Smooth muscle cell (in vitro differentiated cells): ENCODE data around the gene CTAG1B. TPM values are rescaled to one million over a fixed set of nuclear protein-coding genes. Genes with fewer than 3 reads are reported as not detected.
A peak's percentile ranks its signal among the peaks of the same experiment; 100 is the strongest.

Experiments
- DNase-seq: peaks from one replicate; lab custom pipeline; 2025; ENCODE audit not compliant: unreplicated experiment; lab: John Stamatoyannopoulos, UW
- H2AFZ ChIP-seq: fragments of 200-600 bp; sonication (generic); 2 replicates; pipeline ENCODE4 v1.6.0; 2016; ENCODE audit warnings: antibody characterized with exemption, low read depth, mild to moderate bottlenecking
- H3F3A ChIP-seq: fragments of 200-600 bp; sonication (generic); 2 replicates; pipeline ENCODE4 v1.6.0; 2017; ENCODE audit warnings: antibody characterized with exemption, low read depth
- H3K27ac ChIP-seq: fragments of 200-600 bp; sonication (generic); 2 replicates; pipeline ENCODE4 v1.5.1; 2016; ENCODE audit warnings: low read depth, mild to moderate bottlenecking
- H3K27me3 ChIP-seq: fragments of 200-600 bp; sonication (generic); 2 replicates; pipeline ENCODE4 v1.6.1; 2016; ENCODE audit warnings: low read depth, mild to moderate bottlenecking
- H3K36me3 ChIP-seq: fragments of 200-600 bp; sonication (generic); 2 replicates; pipeline ENCODE4 v1.5.1; 2016; ENCODE audit warnings: low read depth
- H3K4me1 ChIP-seq: fragments of 200-600 bp; sonication (generic); 2 replicates; pipeline ENCODE4 v1.5.1; 2016; ENCODE audit warnings: low read depth
- H3K4me2 ChIP-seq: fragments of 200-600 bp; sonication (generic); 2 replicates; pipeline ENCODE4 v1.6.0; 2016; ENCODE audit warnings: mild to moderate bottlenecking
- H3K4me3 ChIP-seq: fragments of 200-600 bp; sonication (generic); 2 replicates; pipeline ENCODE4 v1.5.1; 2016; ENCODE audit warnings: mild to moderate bottlenecking
- H3K79me2 ChIP-seq: fragments of 200-600 bp; sonication (generic); 2 replicates; pipeline ENCODE4 v1.6.0; 2016; ENCODE audit warnings: low read depth, mild to moderate bottlenecking
- H3K9ac ChIP-seq: fragments of 200-600 bp; sonication (generic); 2 replicates; pipeline ENCODE4 v1.6.0; 2016; ENCODE audit warnings: low read depth
- H3K9me3 ChIP-seq: fragments of 200-600 bp; sonication (generic); replicated peaks from 2 replicates; pipeline ENCODE4 v1.5.1; 2016; ENCODE audit warnings: low read depth
- H4K20me1 ChIP-seq: fragments of 200-600 bp; sonication (generic); 2 replicates; pipeline ENCODE4 v1.6.0; 2016; ENCODE audit warnings: low read depth
- CTCF ChIP-seq: fragments of 200-600 bp; sonication (generic); IDR thresholded peaks from 2 replicates; pipeline ENCODE4 v1.5.1; 2017; ENCODE audit warnings: borderline replicate concordance, mild to moderate bottlenecking, antibody characterized with exemption; ENCODE audit not compliant: insufficient read depth, poor library complexity, severe bottlenecking
- WGBS: methylation state at CpG from one replicate; pipeline ENCODE4 v1.1.7; 2016; ENCODE audit warnings: low lambda C conversion rate; 5-methylcytosine and 5-hydroxymethylcytosine counted together
- polyA plus RNA-seq: library from polyadenylated mRNA; unstranded; fragments of >200 nt; fragmentation: Nextera tagmentation; extraction: Ambion mirVana; gene quantifications from 2 replicates; pipeline ENCODE4 v1.2.1, GENCODE V29; 2016
- total RNA-seq: library from RNA; depleted of rRNA; stranded (reverse); fragments of >200 nt; gene quantifications from 2 replicates; pipeline ENCODE4 v1.2.3, GENCODE V29; 2014

Gene CTAG1B
- total and polyA plus RNA-seq, 2 experiments from 2014 or later: not detected

- Histone ChIP-seq H3F3A (no peaks in the 10 kb centered on the region), H3K4me1 (no peaks in the 10 kb centered on the region), H3K9me3 (no peaks in the 10 kb centered on the region), H4K20me1 (no peaks in the 10 kb centered on the region), H3K4me2 (no peak overlapping the region), H3K4me3 (no peak overlapping the region), H3K27me3 (no peaks in the 10 kb centered on the region), H2AFZ (no peak overlapping the region), H3K36me3 (no peaks in the 10 kb centered on the region), H3K79me2 (no peaks in the 10 kb centered on the region), H3K9ac (no peak overlapping the region), H3K27ac (no peak overlapping the region)
- no peak for TF ChIP-seq CTCF
- 92% methylated on average over 18 of the region's 18 CpGs for WGBS
- DNase-seq: no peak
Observed at GRCh38 chrX:154602766-154603437, 16.2 kb downstream of the CTAG1B start.

- Histone ChIP-seq H3F3A (no peaks in the 10 kb centered on the region), H4K20me1 (no peaks in the 10 kb centered on the region), H3K4me1 (no peaks in the 10 kb centered on the region), H3K9ac (no peak overlapping the region), H3K9me3 (no peaks in the 10 kb centered on the region), H3K27ac (no peak overlapping the region), H3K27me3 (no peaks in the 10 kb centered on the region), H3K79me2 (no peaks in the 10 kb centered on the region), H3K4me3 (no peak overlapping the region), H3K4me2 (no peak overlapping the region), H2AFZ (no peak overlapping the region), H3K36me3 (no peaks in the 10 kb centered on the region)
- no peak for TF ChIP-seq CTCF
- DNase-seq: no peak
- 79% methylated on average over 10 of the region's 13 CpGs for WGBS
Observed at GRCh38 chrX:154602226-154602625, 16.9 kb downstream of the CTAG1B start.

GRCh38 chrX:154600759-154601374 is 18.2 kb downstream of the CTAG1B start:
- H3K4me2 ChIP-seq: peak overlapping the region; percentile 40
- no peak overlapping the region for H2AFZ ChIP-seq
- H3K27me3 ChIP-seq: no peaks in the 10 kb centered on the region
- no peaks in the 10 kb centered on the region for H3F3A ChIP-seq
- no peak for DNase-seq
- H3K9ac ChIP-seq: no peak overlapping the region
- no peaks in the 10 kb centered on the region for H3K79me2 ChIP-seq
- peak overlapping the region; percentile 69 for H3K27ac ChIP-seq
- H4K20me1 ChIP-seq: no peaks in the 10 kb centered on the region
- no peak for TF ChIP-seq CTCF
- 81% methylated on average over 14 of the region's 15 CpGs for WGBS
- H3K4me1 ChIP-seq: no peaks in the 10 kb centered on the region
- no peaks in the 10 kb centered on the region for H3K9me3 ChIP-seq
- no peaks in the 10 kb centered on the region for H3K36me3 ChIP-seq
- H3K4me3 ChIP-seq: no peak overlapping the region

- Histone ChIP-seq H3F3A (no peaks in the 10 kb centered on the region), H3K9me3 (no peaks in the 10 kb centered on the region), H2AFZ (no peak overlapping the region), H3K27ac (no peak overlapping the region), H4K20me1 (no peaks in the 10 kb centered on the region), H3K4me2 (no peak overlapping the region), H3K4me3 (no peak overlapping the region), H3K4me1 (no peaks in the 10 kb centered on the region), H3K27me3 (no peaks in the 10 kb centered on the region), H3K36me3 (no peaks in the 10 kb centered on the region), H3K9ac (no peak overlapping the region), H3K79me2 (no peaks in the 10 kb centered on the region)
- no peak for TF ChIP-seq CTCF
- WGBS: 96% methylated on average over 14 of the region's 14 CpGs
- DNase-seq: no peak
Observed at GRCh38 chrX:154599531-154599930, 19.6 kb downstream of the CTAG1B start.
